GM21423 (cell line): ENCODE measurements around the gene IQSEC3.
"Not testable (repeated sequence)": the region's sequence is repeated elsewhere in the genome, so short reads cannot be mapped to it uniquely, and the experiment has no call there.

Experiments used
- ATAC-seq: cut with Tn5 transposase; IDR thresholded peaks from one replicate; pipeline ENCODE4 v1.9.1; 2021; ENCODE audit warnings: mild to moderate bottlenecking, moderate library complexity; ENCODE audit not compliant: unreplicated experiment

Gene IQSEC3

DNA sequence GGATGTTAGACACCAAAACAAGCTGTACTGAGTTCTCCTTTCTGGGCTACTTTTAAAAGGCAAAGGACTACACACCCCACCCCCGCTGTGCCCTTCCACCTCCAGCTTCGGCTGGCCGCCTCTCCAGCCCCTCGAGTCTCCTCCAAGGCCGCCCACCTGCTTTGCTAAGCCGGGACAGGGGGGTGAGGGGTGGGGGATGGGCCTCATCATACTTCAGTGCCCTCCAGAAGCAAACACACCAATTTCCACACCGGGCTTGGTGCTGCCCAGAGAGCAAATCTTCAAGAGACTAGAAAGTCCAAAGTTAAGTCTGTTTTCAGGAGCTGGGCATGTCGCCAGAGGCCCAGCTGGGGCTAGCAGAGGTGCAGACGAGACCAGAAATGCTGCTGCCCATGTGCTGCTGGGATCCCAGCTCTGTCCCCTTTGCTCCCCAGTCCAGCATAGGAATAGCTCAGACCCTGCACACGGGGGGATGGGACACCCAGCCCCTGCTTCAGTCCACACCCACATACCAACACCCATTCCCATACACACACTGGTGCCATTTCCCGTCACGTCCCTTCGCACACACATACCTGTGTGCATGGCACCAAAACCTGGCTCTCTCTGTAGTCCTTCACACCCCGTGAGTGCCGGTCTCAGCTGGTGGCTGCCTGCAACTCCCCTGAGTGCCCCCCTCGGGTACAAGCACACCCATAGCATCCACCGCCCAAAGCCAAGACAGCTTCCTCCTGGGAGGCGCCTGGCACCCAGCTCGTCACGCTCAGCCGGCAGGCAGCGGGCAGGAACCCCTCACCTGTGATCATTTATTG, 146.4 kb downstream of the IQSEC3 start:
- ATAC-seq, result no peak

GRCh38 chr12:213527-213932, 147.0 kb downstream of the IQSEC3 start:
- no peak for ATAC-seq

- no peak for ATAC-seq
These were observed 147.6 kb downstream of the IQSEC3 start, which contains the start of gene SLC6A12 for GRCh38 chr12:214003-214741. SLC6A12 (minus strand) TSS chr12:214157; CDS start chr12:209986, 4,171 bp downstream.

GRCh38 chr12:215116-215515, 148.5 kb downstream of the IQSEC3 start:
- no peak for ATAC-seq

DNA sequence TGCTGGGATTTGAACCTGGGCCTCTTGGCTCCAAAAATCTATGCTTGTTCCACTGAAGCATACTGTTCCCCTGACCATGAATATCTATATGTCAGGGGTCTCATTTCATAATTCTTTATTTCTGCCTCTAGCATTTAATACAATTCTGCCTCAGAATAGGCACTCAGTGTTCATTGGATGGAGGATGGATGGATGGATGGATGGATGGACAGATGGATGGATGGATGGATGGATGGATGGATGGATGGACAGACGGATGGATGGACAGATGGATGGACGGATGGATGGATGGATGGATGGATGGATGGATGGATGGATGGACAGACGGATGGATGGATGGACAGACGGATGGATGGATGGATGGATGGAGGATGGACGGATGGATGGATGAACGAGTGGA, 150.5 kb downstream of the IQSEC3 start:
- ATAC-seq, result not testable (repeated sequence)

DNA sequence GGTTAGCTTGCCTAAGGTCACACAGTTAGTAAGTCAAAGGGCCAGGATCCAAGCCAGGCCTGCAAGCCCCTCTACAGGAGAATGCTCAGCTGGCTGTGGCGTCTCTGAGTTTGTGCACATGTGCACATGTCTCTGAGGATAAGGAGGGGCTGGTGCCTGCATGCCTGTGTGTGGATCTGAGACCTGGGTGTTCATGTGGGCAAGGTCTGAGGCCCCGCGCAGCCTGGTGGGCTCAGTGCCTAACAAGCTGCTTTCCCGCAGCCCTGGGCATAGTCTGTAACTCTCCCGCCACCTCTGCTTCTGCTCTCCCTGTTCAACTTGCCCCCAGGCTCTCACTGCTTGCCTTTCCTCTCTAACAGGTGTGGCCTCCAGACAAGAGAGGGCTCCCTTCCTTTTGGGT, 151.7 kb downstream of the IQSEC3 start:
- ATAC-seq, result no peak

- no peak for ATAC-seq
These were observed 152.4 kb downstream of the IQSEC3 start for GRCh38 chr12:218728-219590.

- ATAC-seq, result no peak
These were observed 153.4 kb downstream of the IQSEC3 start for GRCh38 chr12:219891-220352.

DNA sequence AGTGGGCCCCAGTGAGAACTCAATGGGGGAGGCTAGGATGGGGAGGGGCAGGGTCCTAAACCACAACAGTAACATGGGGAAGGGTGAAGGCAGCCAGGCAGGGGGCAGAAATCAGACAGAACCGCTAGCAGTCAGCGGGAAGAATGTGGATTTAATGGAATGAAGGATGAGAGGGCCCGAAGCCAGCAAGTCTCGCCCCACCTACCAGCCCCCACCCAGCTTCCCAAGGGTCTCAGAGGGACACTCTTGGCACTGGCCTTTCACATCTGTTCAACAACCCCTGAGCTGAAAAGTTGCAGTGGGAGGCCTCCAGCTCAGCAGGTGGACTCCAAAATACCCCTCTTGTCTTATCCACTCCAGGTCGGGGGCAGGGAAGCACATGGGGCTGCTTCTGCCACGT, 153.9 kb downstream of the IQSEC3 start:
- ATAC-seq, result no peak

GRCh38 chr12:220946-221550, 154.5 kb downstream of the IQSEC3 start:
- ATAC-seq, result no peak

- no peak for ATAC-seq
These were observed 155.2 kb downstream of the IQSEC3 start for GRCh38 chr12:221736-222135.

GRCh38 chr12:223841-224240, 157.3 kb downstream of the IQSEC3 start:
- ATAC-seq, result no peak

DNA sequence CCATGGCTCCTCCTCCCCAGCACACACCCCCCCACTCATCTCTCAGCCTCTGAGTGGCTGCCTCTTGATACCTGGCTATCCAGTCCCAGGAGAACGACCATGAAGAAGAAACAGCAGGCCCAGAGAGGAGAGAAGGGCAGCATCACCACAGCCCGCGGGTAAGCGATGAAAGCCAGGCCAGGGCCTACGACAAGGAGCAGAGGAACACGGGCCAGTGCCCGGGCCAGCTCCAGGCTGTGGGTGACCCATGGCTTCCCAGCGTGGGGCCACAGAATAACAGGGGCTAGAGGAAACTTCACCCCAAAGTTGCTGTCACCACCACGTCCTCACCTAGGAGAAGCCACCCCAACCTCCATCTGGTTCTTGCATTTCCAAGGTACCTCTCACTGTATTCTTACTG, 157.8 kb downstream of the IQSEC3 start:
- no peak for ATAC-seq

- no peak for ATAC-seq
These were observed 158.4 kb downstream of the IQSEC3 start for GRCh38 chr12:225012-225411.

GRCh38 chr12:226401-226800, 159.8 kb downstream of the IQSEC3 start:
- ATAC-seq, result no peak

- no peak for ATAC-seq
These were observed 160.8 kb downstream of the IQSEC3 start for GRCh38 chr12:227286-227915.
